ENCODE results near the gene KIAA0513.
A peak's percentile ranks its signal among the peaks of the same experiment; 100 is the strongest.
"Not testable (repeated sequence)": the region's sequence is repeated elsewhere in the genome, so short reads cannot be mapped to it uniquely, and the experiment has no call there.

KIAA0513 gene

GRCh38 chr16:85123441-85123840 is 95.8 kb downstream of the KIAA0513 start:
- not testable (repeated sequence) for DNase-seq

- peak; percentile 75 for DNase-seq
Observed at GRCh38 chr16:85123891-85124635, 96.5 kb downstream of the KIAA0513 start.

- no peak for DNase-seq
Observed at GRCh38 chr16:85124636-85125346, 97.2 kb downstream of the KIAA0513 start.

GRCh38 chr16:85125570-85126393 is 98.2 kb downstream of the KIAA0513 start:
- DNase-seq, result no peak

- no peak for DNase-seq
Observed at GRCh38 chr16:85126394-85126704, 98.8 kb downstream of the KIAA0513 start.

- peak; percentile 18 for DNase-seq
Observed at GRCh38 chr16:85126705-85127378, 99.2 kb downstream of the KIAA0513 start.

- no peak for DNase-seq
Observed at GRCh38 chr16:85127379-85127723, 99.8 kb downstream of the KIAA0513 start.

- no peak for DNase-seq
Observed at GRCh38 chr16:85128079-85128837, 100.7 kb downstream of the KIAA0513 start.

GRCh38 chr16:85129876-85130704 is 102.5 kb downstream of the KIAA0513 start:
- no peak for DNase-seq

- DNase-seq, result no peak
Observed at GRCh38 chr16:85130705-85131028, 103.1 kb downstream of the KIAA0513 start.

- DNase-seq, result no peak
Observed at GRCh38 chr16:85132456-85133289, 105.1 kb downstream of the KIAA0513 start.

GRCh38 chr16:85133290-85133599 is 105.7 kb downstream of the KIAA0513 start:
- DNase-seq, result no peak

GRCh38 chr16:85134076-85134788 is 106.6 kb downstream of the KIAA0513 start:
- DNase-seq, result no peak

- DNase-seq, result no peak
Observed at GRCh38 chr16:85134789-85135142, 107.2 kb downstream of the KIAA0513 start.

GRCh38 chr16:85136213-85136701 is 108.7 kb downstream of the KIAA0513 start:
- DNase-seq, result no peak

- no peak for DNase-seq
Observed at GRCh38 chr16:85136702-85137322, 109.2 kb downstream of the KIAA0513 start.

- no peak for DNase-seq
Observed at GRCh38 chr16:85137323-85138072, 109.9 kb downstream of the KIAA0513 start.

- no peak for DNase-seq
Observed at GRCh38 chr16:85138073-85138824, 110.7 kb downstream of the KIAA0513 start.

Measured in T1000 (cell line).